Body of pancreas (tissue), 4 donors: ENCODE data around the gene LAPTM5. TPM values are rescaled to one million over a fixed set of nuclear protein-coding genes. Genes with fewer than 3 reads are reported as not detected.

Experiments
- ATAC-seq: fragments of 150-250 bp; one replicate; pipeline ENCODE4 v1.9.1; 2016
- DNase-seq, 4 donors: peaks; one replicate each; pipeline ENCODE4 v3.0.0-alpha.2; 2019
- H3K27ac ChIP-seq, 4 donors: fragments of 200-600 bp; sonication (generic); 1 replicate in 3 of 4; 2 replicates in 1 of 4; pipeline versions ENCODE4 v1.5.1 to v1.6.1; 2016 to 2019; ENCODE audit warnings: mild to moderate bottlenecking in 1 of 4, mixed read lengths in 1 of 4, moderate library complexity in 1 of 4
- H3K27me3 ChIP-seq, 2 donors: fragments of 200-600 bp; sonication (generic); one replicate each; pipeline ENCODE4 v1.6.0; 2016; ENCODE audit warnings: mild to moderate bottlenecking in 1 of 2
- H3K36me3 ChIP-seq, 2 donors: fragments of 200-600 bp; sonication (generic); replicated peaks in 1 of 2; 2 replicates each; pipeline ENCODE4 v1.5.1; 2016; ENCODE audit warnings: low read depth in 2 of 2; ENCODE audit not compliant: insufficient read depth in 1 of 2
- H3K4me1 ChIP-seq: fragments of 200-600 bp; sonication (generic); one replicate; pipeline ENCODE4 v1.6.0; 2016
- H3K4me3 ChIP-seq, 2 donors: fragments of 200-600 bp; sonication (generic); 1 replicate in 1 of 2; 2 replicates in 1 of 2; pipeline ENCODE4 v1.5.1; 2016 to 2019
- H3K9me3 ChIP-seq, 3 donors: fragments of 200-600 bp; sonication (generic); 1 replicate in 2 of 3; 2 replicates in 1 of 3; pipeline ENCODE4 v1.5.1; 2016
- CTCF ChIP-seq, 7 experiments: fragments of 450-650 bp in 4 of 7; fragments of 200-600 bp in 3 of 7; sonication (generic) in 3 of 7; IDR thresholded peaks; one replicate each; pipeline ENCODE4 v1.5.1; 2016 to 2019; ENCODE audit warnings: antibody characterized with exemption in 7 of 7
- POLR2A ChIP-seq, 3 donors: fragments of 450-650 bp; IDR thresholded peaks; one replicate each; pipeline ENCODE4 v1.6.1; 2016; ENCODE audit warnings: antibody characterized with exemption in 3 of 3, mild to moderate bottlenecking in 2 of 3
- WGBS, 2 donors: methylation state at CpG; one replicate each; pipeline ENCODE4 v1.1.5; 2017; 5-methylcytosine and 5-hydroxymethylcytosine counted together
- intact Hi-C: fragments of 100-400 bp; cut with DNase I; formaldehyde crosslinking; loops from one replicate; pipeline ENCODE4 v1.15.1; 2023
- total RNA-seq, 2 donors: library from RNA; depleted of rRNA; stranded (reverse); fragments of >200 nt; gene quantifications; one replicate each; pipeline ENCODE4 v1.1.0, GENCODE V29; 2016

LAPTM5 gene
- total RNA-seq, 2 donors from 2014 or later, result 6.3 to 25.2 TPM

- Histone ChIP-seq H3K4me1 (no peaks in the 10 kb centered on the region), H3K27ac (no peak overlapping the region), H3K27me3 (no peaks in the 10 kb centered on the region), H3K36me3 (no peaks in the 10 kb centered on the region), H3K9me3 (no peaks in the 10 kb centered on the region), H3K4me3 (no peak overlapping the region)
- no peak for ATAC-seq
- no peak for TF ChIP-seq CTCF (IDR thresholded peaks at IDR 0.05)
- TF ChIP-seq POLR2A (IDR thresholded peaks at IDR 0.05), result no peak
- no peak for DNase-seq
- intact Hi-C loops, result loop anchor here (10.0 kb wide), 2 partner anchors 905 to 1455 kb away; no protein-coding TSS in a partner anchor
- WGBS, 2 donors, result 29 to 83% methylated on average over 1 of the region's 1 CpG
Measured at GRCh38 chr1:30699762-30700161, 57.8 kb downstream of the LAPTM5 start.

- Histone ChIP-seq H3K4me3 (no peak overlapping the region), H3K27me3 (no peaks in the 10 kb centered on the region), H3K9me3 (no peaks in the 10 kb centered on the region), H3K36me3 (no peaks in the 10 kb centered on the region), H3K27ac (no peak overlapping the region), H3K4me1 (no peaks in the 10 kb centered on the region)
- WGBS, 2 donors, result 78 to 100% methylated on average over 1 to 14 of the region's 17 CpGs
- no peak for ATAC-seq
- peak in 1 of 4 donors; percentile 9 for DNase-seq
- intact Hi-C loops, result no loop called here
- TF ChIP-seq POLR2A (IDR thresholded peaks at IDR 0.05), result no peak
- no peak for TF ChIP-seq CTCF (IDR thresholded peaks at IDR 0.05)
Measured at GRCh38 chr1:30698401-30698981, 59.1 kb downstream of the LAPTM5 start.

GRCh38 chr1:30697571-30698376 lies 59.8 kb downstream of the LAPTM5 start:
- Histone ChIP-seq H3K36me3 (no peaks in the 10 kb centered on the region), H3K4me1 (no peaks in the 10 kb centered on the region), H3K9me3 (no peaks in the 10 kb centered on the region), H3K27me3 (no peaks in the 10 kb centered on the region), H3K4me3 (no peak overlapping the region), H3K27ac (no peak overlapping the region)
- intact Hi-C loops, result no loop called here
- WGBS, 2 donors, result 63 to 83% methylated on average over 7 to 9 of the region's 9 CpGs
- no peak for ATAC-seq
- DNase-seq, result peak in 1 of 4 donors; percentile 8
- TF ChIP-seq CTCF (IDR thresholded peaks at IDR 0.05), result no peak
- TF ChIP-seq POLR2A (IDR thresholded peaks at IDR 0.05), result no peak

- no peak for ATAC-seq
- Histone ChIP-seq H3K9me3 (no peaks in the 10 kb centered on the region), H3K27ac (no peak overlapping the region), H3K4me1 (no peaks in the 10 kb centered on the region), H3K36me3 (no peaks in the 10 kb centered on the region), H3K27me3 (no peaks in the 10 kb centered on the region), H3K4me3 (no peak overlapping the region)
- intact Hi-C loops, result no loop called here
- peak in 1 of 4 donors; percentile 5 for DNase-seq
- WGBS, 2 donors, result 87 to 98% methylated on average over 6 of the region's 6 CpGs
- TF ChIP-seq POLR2A (IDR thresholded peaks at IDR 0.05) (no peak), CTCF (IDR thresholded peaks at IDR 0.05) (no peak)
Measured at GRCh38 chr1:30696831-30697230, 60.7 kb downstream of the LAPTM5 start.
